Stimulated activated CD8-positive, alpha-beta memory T cell treated with anti-CD3 and anti-CD28 coated beads, Interleukin-7, amount 100 ng/mL, for 1 hour (primary cell): ENCODE results near the gene CDH13.

Source experiments
- DNase-seq, 2 donors: peaks; one replicate each; pipeline ENCODE4 v3.0.0-alpha.2; 2020; ENCODE audit warnings: low read depth in 2 of 2

Gene CDH13

DNA sequence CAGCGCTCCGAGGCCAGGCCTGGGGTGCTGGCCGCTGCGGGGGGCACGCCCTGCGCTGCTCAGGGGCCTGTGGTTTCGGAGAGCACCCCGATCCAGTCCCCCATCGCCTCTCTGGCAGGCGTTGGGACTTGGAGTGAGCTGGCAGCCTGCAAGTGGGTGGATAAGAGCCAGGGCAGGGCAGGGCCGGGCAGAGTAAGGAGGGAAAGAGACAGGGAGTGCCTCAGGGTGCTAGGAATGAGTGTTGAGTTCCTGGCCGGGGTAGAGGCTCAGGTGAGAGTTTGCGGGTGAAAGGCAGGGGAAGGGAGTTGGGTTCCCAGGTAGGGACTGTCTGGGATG, 1.3 kb downstream of the CDH13 start:
- DNase-seq = no peak

DNA sequence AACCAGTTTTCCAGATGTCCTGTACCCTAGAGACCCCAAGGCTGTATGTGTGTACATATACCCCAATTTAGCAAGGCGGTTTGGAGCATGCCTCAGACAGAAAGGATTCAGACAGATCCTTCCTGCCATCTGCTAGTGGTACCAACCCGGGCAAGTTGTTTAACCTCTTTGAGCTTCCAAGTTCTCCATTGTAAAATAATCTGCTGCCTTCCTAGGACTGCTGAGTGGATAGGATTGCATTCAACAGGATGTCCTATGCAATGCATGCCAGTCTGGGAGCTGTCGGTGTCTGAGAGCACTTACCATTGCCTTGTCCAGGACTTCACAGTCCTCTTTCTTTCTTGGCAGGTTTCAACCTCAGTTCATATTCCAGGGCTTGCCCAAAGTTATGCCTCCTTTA, 1.9 kb downstream of the CDH13 start:
- no peak for DNase-seq

DNA sequence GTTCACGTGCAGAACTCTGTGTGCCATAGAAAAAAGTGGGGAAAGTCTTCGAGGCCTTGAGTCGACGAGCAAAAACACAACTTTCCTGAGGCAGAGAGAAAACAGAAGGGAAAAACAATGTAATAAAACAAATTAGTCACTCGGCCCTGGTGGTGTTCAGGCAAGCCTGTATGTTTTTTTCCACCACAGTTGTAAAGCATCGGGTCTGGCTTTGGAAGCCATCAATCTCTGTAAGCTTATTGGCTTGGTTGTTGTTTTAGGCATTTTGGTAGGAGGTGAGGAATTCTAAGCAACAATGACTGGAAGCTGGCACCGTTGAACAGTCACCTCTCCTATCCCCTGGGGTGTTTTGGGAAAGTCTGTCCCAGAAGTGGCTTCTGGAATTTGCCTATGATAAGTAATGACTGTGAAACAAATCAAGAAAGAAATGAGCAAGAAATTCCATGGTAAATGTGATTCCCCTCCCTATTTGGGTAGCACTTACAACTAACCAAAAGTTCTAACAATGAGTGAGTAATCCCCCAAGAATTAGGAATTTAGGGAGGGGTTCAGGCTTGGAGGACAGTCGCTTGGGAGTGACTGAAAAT, 2.8 kb downstream of the CDH13 start:
- DNase-seq = no peak

DNA sequence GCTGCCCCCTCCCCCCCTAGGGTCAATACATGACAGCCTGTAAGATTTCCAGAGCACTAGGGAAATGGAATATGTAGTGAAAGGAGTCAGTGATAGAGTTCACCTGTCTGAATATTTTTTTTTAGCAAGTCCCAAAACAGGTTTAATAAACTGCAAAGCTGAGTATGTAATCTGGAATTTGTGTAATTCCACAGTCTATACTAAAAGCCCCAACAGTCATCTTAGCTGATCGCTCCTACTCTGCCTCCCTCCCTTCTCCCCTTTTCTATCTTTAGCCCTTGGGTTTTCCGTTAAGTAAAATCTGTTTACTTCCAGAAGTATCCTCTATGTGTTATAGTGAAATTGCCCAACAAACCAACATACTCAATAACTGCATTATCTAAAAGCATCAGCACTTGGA, 3.5 kb downstream of the CDH13 start:
- no peak for DNase-seq

DNA sequence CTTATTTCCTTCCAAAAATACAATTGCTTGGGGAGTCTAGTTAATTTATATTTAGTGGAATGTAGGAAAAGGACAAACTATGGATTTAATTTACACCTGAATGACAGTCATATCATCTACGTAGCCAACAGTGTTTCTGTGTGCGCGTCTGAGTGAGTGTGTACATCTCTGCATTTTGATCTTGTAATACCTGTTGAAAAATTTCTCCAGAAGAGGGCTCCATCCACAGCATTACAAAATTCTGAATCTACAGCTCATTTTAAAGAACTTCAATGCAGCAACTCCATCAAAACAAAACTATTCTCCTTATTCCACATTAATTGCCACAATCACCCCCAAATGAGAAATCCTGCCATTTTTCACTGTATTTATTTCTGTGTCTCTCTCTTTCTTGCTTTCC, 3.9 kb downstream of the CDH13 start:
- DNase-seq = no peak

DNA sequence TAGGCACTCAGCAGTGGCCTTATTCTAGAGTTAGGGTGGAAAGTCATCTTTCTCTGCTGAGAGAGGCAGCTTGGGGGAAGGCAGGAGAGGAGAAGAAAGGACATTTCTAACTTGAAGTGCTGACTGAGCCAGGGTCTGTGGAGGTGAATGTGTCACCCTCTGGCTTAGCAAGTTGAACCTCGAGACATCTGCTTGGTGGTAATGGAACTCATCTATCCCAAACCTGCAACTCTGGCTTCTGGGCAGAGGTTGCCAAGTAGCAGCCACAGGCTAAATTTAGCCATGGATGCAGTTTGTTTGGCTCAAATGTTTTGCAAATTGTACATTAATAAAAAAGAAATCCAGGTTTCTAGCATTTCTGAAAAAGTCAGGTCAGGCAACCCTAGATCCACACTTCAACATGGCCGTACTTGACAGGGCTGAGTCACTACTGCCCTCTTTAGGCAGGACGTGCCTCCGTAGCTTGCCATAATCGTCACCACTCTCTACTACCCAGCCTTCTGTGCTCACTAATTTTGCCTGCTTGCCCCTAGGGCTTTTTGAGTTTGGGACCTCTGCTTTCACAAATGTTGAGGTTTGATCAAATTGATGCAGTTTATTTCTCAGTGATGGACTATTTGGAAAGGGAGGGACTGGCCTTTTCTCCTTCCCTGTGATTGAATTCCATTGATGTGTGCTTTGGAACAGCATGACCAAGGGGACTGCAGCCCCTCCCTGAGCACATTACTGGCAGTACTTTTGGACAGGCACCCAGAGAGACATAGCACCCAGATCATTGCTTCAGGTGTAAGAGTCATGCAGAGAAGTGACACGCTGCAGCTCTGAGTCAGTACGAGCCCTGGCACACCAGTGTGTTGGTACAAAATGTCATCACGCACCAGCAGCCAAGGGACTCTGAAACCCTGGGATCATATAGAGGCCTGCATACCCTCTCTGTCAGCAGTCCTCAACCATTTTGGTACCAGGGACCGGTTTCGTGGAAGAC, 5.2 kb downstream of the CDH13 start:
- no peak for DNase-seq

DNA sequence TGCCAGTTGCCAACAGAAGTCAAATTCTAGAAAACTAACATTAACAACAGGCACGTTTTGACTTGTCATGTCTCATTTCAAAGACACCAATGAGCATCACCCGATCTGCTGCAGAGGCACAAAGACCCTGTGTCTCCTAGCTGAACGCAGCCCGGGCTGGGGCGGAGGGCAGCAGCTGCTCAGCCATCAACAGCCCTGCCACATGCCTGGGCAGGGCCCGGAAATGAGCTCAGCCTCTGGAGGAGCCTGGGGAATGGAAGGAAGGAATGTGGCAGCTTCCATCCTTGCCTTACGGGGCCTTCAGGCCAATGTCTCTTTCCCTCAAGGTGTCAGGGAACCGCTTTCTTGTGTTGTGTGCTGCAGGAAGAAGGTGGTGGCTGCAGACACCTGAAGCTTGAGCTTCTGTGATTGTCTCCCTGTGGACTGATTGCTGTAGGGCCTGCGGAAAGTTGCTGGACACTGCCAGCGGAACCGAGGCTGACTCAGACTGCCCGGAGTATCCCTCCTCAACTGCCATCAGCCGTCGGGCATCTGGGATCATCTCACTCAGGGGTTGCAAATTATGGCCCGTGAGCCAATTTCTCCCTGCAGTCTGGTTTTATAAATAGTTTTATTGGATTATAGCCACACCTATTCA, 7.3 kb downstream of the CDH13 start:
- DNase-seq = no peak

DNA sequence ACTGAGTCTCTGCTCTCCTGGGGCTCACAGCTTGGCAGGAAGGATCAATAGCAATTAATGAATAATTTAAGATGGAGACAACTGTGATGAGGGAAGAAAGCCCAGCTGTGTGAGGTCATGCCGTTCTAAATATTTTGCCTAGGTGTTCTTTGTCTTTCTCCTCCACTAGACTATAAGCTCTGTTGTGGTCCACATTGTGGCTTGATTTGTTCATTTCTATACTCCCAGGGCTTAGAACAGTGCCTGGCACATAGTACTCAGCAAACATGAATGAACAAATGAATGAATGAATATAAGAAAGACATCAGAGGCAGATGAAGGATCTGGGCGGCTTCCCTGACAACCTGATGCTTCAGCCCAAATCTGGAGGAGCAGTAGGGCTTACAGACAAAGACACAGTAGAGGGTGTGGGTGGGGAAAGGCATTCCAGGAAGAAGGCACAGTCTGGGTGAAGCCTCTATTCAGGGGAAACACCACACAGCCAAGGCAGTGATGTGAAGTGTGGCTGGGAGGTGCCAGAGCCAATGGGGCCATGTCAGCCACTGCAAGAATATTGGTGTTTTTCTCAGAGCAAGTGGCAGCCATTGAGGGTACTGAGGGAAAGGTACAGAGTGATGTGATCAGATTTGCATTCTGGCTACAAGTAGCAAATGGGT, 8.3 kb downstream of the CDH13 start:
- DNase-seq = no peak

DNA sequence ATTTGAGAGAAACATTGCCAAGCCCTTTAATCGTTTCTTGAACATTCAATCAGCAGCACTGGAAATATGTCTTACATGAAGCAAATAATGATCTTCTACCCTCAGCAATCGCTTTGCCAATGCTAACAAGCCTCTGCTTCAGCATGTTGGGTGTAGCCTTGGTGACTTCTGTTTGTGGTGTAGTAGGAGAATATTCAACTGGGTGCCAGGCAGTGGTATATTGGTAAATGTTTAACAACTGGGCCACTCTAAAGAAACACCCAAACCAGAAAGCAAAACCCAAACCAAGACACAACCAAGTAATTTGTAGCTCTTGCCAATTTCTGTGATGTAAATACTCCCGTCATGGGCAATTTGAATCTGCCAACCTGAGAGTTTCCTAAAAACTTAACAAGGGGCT, 9.7 kb downstream of the CDH13 start:
- DNase-seq = no peak

DNA sequence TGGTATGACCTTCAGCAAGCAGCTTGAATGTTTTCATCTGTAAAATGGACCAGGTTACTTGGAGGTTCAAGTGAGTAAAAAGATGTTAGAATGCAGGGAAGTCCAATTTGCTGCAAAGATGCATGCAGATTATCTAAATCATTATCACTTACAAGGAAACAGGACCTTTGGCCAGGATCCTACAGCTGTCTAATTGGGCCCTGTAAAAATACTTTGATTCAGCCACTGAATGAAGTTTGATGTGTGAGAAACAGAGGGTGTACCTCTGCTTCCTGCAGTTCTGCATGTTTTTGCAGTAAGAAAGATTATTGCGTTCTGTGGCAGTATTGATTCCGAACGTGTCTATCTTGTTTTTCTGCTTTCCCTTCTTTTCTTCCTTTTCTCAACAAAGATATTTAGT, 10.2 kb downstream of the CDH13 start:
- no peak for DNase-seq

DNA sequence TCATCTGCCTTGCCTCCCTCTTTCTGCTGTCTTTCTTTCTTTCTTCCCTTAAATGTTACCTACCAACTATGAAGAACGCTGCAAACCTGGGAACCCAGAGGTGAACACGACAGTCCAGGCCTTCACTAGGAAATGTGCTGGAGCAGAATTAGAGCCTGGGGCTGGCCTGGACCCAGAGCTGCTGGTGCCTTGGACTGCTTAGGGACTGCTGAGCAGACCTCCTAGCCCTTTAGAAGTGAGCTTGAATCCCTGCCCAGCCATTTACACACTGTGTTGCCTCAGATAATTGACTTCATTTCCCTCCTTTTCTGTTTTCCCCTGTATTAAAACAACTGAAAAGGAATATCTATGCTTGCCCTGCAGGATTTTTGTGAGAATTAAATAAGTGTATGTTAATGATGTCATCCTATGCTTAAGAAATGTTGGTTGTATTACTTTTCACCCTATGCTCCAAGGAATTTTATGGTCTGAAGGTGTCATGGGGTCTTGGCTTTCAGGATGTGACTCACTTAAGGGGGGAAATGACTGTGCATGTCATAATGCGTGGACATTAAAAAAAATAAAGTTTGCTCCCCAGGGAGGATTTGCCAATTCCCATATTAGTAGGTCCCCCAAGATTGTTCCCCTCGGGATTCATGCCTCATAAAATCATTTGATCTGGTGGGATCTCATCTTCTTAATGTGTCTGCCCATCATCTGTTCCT, 11.5 kb downstream of the CDH13 start:
- no peak for DNase-seq

DNA sequence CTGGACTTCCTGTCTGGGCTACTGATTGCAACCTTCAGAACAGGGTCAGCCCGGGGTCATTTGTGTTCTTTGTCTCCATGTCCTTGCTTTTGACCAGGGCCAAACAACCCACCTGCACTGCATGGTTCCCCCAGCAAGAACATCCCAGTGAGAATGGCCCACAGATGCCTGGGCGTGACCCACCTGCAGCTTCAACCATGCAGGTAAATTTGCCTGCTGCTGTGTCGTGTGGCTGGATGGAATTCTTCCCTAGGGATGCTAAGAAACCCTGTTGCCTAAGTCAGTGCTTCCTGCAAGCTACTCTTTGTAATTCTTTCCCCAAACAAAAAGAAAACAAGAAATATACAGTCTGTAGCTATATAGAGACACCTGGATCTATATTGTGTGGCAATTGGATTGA, 12.5 kb downstream of the CDH13 start:
- no peak for DNase-seq

DNA sequence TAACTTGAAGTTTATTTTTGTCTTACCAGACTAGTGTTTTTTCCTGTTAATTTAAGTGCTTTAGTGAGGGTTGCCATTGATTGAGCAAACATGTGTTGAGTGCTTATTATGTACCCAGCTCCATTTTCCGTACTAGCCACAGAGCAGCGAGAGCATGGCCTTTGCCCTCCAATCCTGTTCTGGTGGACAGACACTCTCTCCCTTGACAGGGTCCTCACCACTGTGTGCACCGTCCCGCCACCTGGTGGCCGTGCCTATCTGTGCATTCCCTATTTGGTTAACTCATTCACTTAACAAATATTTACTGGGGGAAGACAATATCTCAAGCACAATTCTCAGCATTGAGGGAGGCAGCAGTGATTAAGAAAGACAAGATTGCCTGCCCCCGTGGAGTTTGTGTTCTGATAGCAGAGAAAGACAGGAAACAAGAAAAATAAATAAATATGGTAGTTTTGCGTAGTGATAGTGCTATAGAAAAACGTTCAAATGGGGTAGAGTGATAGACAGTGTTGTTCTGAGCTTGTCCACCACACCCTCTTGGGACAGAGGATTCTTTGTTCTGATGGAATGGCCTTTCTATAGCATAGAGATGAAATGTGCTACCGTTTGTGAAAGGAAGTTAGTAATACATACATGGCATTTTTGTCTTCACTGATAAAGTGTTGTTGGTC, 13.0 kb downstream of the CDH13 start:
- peak in 1 of 2 donors; percentile 20 for DNase-seq

DNA sequence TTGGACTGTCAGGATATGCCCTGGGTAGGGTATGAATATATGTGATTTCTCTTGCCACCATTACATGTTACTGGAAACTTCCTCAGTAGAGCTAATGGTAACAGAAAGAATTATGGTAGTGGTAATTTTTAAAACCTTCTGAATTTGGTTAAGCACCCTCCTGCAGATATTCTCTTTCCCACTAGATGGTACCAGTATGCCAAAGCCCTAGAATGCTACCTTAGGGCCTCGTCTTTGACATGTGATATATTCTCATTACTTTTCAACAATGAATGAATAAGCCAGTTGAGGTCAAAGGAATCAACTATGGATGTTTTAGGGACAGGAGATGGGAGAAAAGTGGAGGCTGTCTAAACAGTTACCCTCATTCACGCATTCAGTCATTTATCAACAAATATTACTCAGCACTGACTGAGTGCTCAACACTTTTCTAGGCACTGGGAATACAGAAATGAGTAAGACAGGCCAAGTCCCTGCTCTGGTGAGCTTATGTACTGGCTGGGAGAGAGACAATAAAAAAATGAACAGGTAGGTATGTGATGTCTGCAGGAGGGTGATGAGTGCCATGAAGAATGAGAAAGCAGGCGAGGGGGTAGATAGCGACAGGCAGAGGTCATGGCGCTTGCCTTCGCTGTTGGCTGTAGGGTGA, 14.7 kb downstream of the CDH13 start:
- DNase-seq = no peak

DNA sequence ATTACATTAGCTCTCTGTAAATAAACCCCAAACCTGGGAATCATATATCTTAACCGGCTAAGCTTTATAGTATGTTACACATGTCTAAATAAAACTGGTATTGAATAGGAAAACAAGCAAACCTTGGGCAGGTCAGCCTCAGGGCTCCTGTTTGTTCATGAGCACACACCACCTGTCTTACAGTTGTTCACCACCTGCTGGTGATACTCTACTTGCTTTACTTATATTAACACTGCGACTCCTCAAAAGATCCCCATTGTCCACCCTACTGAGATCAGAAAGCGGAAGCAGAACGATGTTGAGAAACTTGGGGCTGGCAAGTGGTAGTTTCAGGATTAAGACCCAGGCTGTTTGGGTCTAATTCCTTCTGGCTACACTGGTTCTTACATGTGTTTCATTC, 16.4 kb downstream of the CDH13 start:
- DNase-seq = no peak

DNA sequence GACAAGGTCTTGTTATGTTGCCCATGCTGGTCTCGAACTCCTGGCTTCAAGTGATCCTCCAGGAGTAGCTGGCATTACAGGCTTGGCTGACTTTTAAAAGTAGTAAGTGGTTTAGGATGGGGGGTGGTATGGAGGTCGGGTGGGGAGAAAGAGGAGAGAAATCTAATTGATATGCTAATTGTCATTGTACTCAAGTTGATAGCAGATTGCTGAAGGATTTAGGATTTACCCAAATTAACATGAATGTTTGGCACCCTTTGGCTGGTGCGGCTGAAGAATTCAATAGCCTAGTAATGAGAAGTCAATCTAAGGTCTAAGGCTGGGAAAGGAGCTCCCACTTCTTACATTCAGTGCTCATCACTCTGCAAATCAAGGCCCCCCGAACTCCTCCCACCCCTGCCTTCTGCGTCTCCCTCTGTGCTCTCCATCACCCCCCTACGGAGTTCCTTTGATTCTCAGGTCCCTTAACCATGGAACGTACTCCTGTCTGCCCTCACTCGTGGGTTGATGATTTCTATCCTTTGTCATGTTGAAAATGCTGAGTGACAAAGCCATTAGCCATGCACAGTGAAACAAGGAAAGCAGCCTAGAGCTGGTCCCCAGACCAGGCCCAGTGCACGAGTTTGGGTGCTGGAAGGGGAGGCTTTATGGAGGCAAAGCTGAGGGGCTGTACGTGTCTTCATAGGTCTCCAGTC, 17.3 kb downstream of the CDH13 start:
- DNase-seq = no peak

DNA sequence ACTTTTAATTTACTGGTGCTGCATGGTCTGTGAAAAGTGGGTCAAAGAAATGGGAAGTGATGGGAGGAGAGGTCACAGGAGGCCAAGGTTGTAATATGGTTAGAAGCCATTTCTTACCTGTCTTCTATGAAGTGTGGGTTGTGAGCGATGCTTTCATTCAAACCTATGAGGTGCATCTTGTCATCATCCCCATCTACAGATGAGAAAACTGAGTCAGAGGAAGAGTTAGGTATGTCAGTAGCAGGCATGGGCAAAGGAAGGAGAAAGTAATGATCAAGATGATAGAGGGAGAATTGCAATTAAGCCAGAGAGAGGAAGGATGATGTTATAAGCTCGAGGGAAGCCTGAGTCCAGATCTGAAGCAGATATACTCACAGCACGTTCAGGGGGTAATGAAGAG, 19.7 kb downstream of the CDH13 start:
- DNase-seq = no peak

DNA sequence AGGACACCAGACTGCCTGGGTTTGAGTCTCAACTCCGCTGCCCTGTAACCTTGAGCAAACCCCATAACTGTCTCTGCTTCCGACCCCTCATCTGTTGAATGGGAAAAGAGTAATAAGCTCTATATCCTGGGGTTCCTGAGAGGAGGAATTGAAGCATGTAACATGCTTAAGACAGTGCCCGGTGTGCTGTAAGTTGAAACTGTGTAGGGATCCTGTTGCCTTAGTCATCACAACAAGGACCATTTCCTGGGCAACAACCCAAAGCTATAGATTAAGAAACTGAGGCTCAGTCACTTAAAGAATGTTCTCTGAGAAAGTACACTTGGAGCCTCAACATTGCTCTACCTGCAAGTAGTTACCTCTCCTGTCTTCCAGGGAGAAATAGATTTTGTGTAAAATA, 23.0 kb downstream of the CDH13 start:
- DNase-seq = no peak

DNA sequence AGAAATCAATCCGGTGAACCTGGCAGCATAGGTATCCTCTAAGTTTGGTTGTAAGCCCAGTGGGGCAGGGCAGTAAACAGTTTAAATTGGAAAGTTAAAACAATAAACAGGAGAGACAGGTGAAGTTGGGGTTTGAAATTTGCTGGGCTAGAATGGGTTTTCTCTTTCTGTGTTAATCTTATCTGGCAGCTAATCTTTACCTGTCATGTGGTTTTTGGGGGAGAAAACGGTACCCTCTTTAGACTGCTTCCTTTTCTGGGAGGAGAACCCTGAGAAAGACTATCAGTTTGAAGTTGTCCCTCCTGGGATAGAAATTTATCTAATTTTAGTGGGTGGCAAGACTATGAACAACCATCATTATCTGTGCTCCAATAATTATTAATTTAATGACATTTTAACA, 24.0 kb downstream of the CDH13 start:
- no peak for DNase-seq

DNA sequence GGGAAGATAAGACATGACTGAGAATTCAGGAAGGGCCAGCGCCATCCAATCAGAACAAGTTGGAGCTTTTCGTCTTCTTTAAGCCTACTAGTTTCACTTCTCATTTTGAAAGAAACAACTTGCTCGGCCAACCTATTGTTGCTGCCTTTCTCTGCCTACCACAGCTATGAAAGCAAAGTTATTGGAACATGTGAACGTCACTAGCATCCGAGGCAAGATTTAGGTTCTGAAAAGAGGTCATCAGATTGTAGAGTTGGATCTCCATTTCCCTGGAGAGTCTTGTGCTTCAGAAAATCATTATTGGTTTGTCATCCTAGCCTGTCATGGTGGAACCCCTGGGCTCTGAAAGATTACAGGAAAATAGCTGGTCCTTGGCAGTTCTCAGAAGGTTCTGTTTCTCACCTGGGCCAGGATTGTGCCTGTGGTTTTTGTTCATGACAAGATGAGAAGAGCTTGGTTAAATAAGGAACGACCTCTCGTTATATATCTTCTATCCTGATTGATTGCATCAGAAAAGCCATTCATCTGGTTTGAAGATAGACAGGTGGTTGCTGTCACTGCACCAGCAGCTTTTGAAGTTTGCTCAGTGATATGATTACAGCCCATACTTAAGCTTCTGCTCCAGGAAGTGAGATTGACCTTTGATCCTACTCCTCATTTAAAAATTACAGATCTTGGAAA, 25.3 kb downstream of the CDH13 start:
- no peak for DNase-seq
